OCI-LY7 (cell line): ENCODE results near the gene ZRSR2. TPM values are rescaled to one million over a fixed set of nuclear protein-coding genes. Genes with fewer than 3 reads are reported as not detected.

Source experiments
- BruUV-seq: library from RNA; stranded (reverse); fragments of 400-500 nt; replicated peaks from 2 replicates; lab custom pipeline; 2021; lab: Mats Ljungman, UMichigan
- CTCF ChIA-PET: fragments of 300-600 bp; sonication (Branson Sonifier 250); formaldehyde crosslinking; loops from one replicate; lab custom pipeline; 2022; ENCODE audit warnings: antibody characterized with exemption; ENCODE audit not compliant: unreplicated experiment; lab: Charles Lee
- POLR2A ChIA-PET: fragments of 300-600 bp; sonication (Branson Sonifier 250); formaldehyde crosslinking; loops from one replicate; lab custom pipeline; 2022; ENCODE audit warnings: antibody characterized with exemption; lab: Charles Lee
- DNase-seq: peaks from one replicate; pipeline ENCODE4 v3.0.0-alpha.2; 2015; ENCODE audit warnings: low spot score
- H2AFZ ChIP-seq: fragments of 200-600 bp; sonication (generic), shearing (Covaris generic); 2 replicates; pipeline ENCODE4 v1.6.1; 2014; ENCODE audit warnings: mild to moderate bottlenecking, antibody characterized with exemption, low read length, moderate library complexity
- H3K27ac ChIP-seq: fragments of 200-600 bp; sonication (generic); 2 replicates; pipeline ENCODE4 v1.5.1; 2014; ENCODE audit warnings: mixed run types, low read depth, mild to moderate bottlenecking, moderate library complexity, low read length, inconsistent platforms; ENCODE audit not compliant: poor library complexity, severe bottlenecking
- H3K36me3 ChIP-seq: fragments of 200-600 bp; sonication (generic); 2 replicates; pipeline ENCODE4 v1.6.1; 2014; ENCODE audit warnings: mild to moderate bottlenecking, antibody characterized with exemption, low read length, moderate library complexity, mixed read lengths; ENCODE audit not compliant: insufficient read depth
- H3K4me1 ChIP-seq: fragments of 200-600 bp; sonication (generic); 2 replicates; pipeline ENCODE4 v1.5.1; 2014; ENCODE audit warnings: mild to moderate bottlenecking, low read length; ENCODE audit not compliant: insufficient read depth, poor library complexity, severe bottlenecking
- H3K4me2 ChIP-seq: fragments of 200-600 bp; sonication (generic); 2 replicates; pipeline ENCODE4 v1.6.1; 2014; ENCODE audit warnings: mild to moderate bottlenecking, low read length
- H3K4me3 ChIP-seq: fragments of 200-600 bp; sonication (generic); 2 replicates; pipeline ENCODE4 v1.5.1; 2014; ENCODE audit warnings: mild to moderate bottlenecking, low read depth, low read length; ENCODE audit not compliant: poor library complexity, severe bottlenecking
- H3K79me2 ChIP-seq: fragments of 200-600 bp; sonication (generic); 2 replicates; pipeline ENCODE4 v1.6.1; 2016; ENCODE audit warnings: low read depth, mild to moderate bottlenecking, low read length, moderate library complexity, mixed read lengths; ENCODE audit not compliant: insufficient read depth
- H3K9me2 ChIP-seq: fragments of 200-600 bp; sonication (generic); 2 replicates; pipeline ENCODE4 v1.6.1; 2016; ENCODE audit warnings: mild to moderate bottlenecking, low read length, mixed read lengths; ENCODE audit not compliant: insufficient read depth
- H3K9me3 ChIP-seq: fragments of 200-600 bp; sonication (generic); 2 replicates; pipeline ENCODE4 v1.6.1; 2014; ENCODE audit warnings: mild to moderate bottlenecking, mixed run types, low read length, mixed read lengths
- H4K20me1 ChIP-seq: fragments of 200-600 bp; sonication (generic); 2 replicates; pipeline ENCODE4 v1.6.1; 2014; ENCODE audit warnings: mild to moderate bottlenecking, antibody characterized with exemption, low read length, moderate library complexity, mixed read lengths; ENCODE audit not compliant: insufficient read depth
- EZH2phosphoT487 ChIP-seq: fragments of 200-600 bp; sonication (generic); IDR thresholded peaks from 2 replicates; pipeline ENCODE4 v1.6.1; 2018; ENCODE audit warnings: low read depth, borderline replicate concordance, mild to moderate bottlenecking, mixed run types, antibody characterized with exemption, low read length, moderate library complexity, mixed read lengths
- intact Hi-C: fragments of 100-400 bp; cut with micrococcal nuclease; formaldehyde crosslinking; loops from one replicate; pipeline ENCODE4 v1.10.0; 2022; ENCODE audit not compliant: unreplicated experiment
- total RNA-seq, 2 experiments: library from RNA; depleted of rRNA in 1 of 2; stranded (reverse); fragments of >200 nt in 1 of 2; shearing (Covaris generic) in 1 of 2; gene quantifications; 2 replicates each; pipeline ENCODE4 v1.2.3, GENCODE V29; 2014 to 2022
- TF ChIP-seq, protein P1 (sequence below): fragments of 200-600 bp; sonication (generic); conservative IDR thresholded peaks from 2 replicates; pipeline ENCODE4 v1.5.1; 2014; ENCODE audit warnings: mild to moderate bottlenecking, antibody characterized with exemption, low read length, moderate library complexity, mixed read lengths

Gene ZRSR2
- total RNA-seq, 2 experiments from 2014 or later: 6.2 to 14.0 TPM

DNA sequence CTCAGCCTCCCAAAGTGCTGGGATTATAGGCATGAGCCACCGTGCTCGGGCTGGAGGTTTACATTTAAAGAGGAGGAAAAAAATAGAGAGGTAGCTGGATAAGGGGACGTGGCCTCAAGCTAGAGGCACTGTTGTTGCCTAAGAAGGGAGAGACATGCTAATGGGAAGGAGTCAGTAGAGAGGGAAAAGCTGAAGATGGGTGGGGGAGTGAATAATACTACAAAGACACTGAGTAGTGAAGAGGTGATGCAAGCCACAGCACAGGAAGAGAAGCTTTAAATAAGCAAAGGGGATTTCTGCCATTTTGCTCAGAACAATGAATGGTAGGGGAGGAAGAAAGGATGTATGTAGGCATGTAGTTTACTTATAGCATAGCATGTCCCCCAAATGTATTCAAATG, 75.9 kb downstream of the ZRSR2 start:
- no peak overlapping the region for H3K4me3 ChIP-seq
- TF ChIP-seq EZH2phosphoT487: no peak
- TF ChIP-seq, protein P1, sequence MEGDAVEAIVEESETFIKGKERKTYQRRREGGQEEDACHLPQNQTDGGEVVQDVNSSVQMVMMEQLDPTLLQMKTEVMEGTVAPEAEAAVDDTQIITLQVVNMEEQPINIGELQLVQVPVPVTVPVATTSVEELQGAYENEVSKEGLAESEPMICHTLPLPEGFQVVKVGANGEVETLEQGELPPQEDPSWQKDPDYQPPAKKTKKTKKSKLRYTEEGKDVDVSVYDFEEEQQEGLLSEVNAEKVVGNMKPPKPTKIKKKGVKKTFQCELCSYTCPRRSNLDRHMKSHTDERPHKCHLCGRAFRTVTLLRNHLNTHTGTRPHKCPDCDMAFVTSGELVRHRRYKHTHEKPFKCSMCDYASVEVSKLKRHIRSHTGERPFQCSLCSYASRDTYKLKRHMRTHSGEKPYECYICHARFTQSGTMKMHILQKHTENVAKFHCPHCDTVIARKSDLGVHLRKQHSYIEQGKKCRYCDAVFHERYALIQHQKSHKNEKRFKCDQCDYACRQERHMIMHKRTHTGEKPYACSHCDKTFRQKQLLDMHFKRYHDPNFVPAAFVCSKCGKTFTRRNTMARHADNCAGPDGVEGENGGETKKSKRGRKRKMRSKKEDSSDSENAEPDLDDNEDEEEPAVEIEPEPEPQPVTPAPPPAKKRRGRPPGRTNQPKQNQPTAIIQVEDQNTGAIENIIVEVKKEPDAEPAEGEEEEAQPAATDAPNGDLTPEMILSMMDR: no peak
- H3K4me1 ChIP-seq: peaks cover 6% of the 10 kb centered on the region
- CTCF ChIA-PET: no interaction called here
- peak overlapping the region; percentile 19; the same call in 1 of the 2 replicates for H2AFZ ChIP-seq
- H3K9me2 ChIP-seq: no peaks in the 10 kb centered on the region
- POLR2A ChIA-PET: no interaction called here
- intact Hi-C loops: no loop called here
- H3K27ac ChIP-seq: no peak overlapping the region
- no peaks in the 10 kb centered on the region for H3K9me3 ChIP-seq
- no peak overlapping the region for H3K4me2 ChIP-seq
- H3K79me2 ChIP-seq: no peaks in the 10 kb centered on the region
- no TSS peak for BruUV-seq
- no peak for DNase-seq
- H3K36me3 ChIP-seq: no peaks in the 10 kb centered on the region; the same call in 1 of the 2 replicates
- H4K20me1 ChIP-seq: no peaks in the 10 kb centered on the region

DNA sequence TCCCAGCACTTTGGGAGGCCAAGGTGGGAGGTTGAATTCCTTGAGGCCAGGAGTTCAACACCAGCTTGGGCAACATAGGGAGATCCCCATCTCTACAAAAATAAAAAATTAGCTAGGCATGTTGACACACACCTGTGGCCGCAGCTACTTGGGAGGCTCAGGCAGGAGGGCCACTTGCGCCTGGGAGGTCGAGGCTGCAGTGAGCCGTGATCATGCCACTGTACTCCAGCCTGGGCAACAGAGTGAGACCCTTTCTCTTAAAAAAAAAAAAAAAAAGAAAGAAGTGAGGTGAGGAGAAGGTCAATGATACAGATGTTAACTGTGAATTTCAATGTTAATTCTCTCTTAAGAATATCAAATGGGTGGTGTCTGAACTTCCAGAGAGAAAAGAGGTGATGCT, 79.4 kb downstream of the ZRSR2 start:
- no peaks in the 10 kb centered on the region for H3K36me3 ChIP-seq
- H3K27ac ChIP-seq: no peak overlapping the region
- CTCF ChIA-PET: no interaction called here
- no peak overlapping the region for H3K4me3 ChIP-seq
- BruUV-seq: no TSS peak
- H3K4me2 ChIP-seq: no peak overlapping the region
- intact Hi-C loops: no loop called here
- no peaks in the 10 kb centered on the region for H3K9me3 ChIP-seq
- no peaks in the 10 kb centered on the region for H3K9me2 ChIP-seq
- no peak overlapping the region for H2AFZ ChIP-seq
- POLR2A ChIA-PET: interaction anchor here (0.6 to 1.1 kb wide), 2 partner anchors 13 to 124 kb away, joined by 4 read pairs; no protein-coding TSS in a partner anchor
- peaks cover 6% of the 10 kb centered on the region for H3K4me1 ChIP-seq
- H3K79me2 ChIP-seq: no peaks in the 10 kb centered on the region
- no peaks in the 10 kb centered on the region for H4K20me1 ChIP-seq
- no peak for TF ChIP-seq EZH2phosphoT487
- TF ChIP-seq, protein P1: no peak
- no peak for DNase-seq

GRCh38 chrX:15870310-15870709, 80.0 kb downstream of the ZRSR2 start:
- H3K27ac ChIP-seq: no peak overlapping the region
- no peaks in the 10 kb centered on the region for H4K20me1 ChIP-seq
- no peaks in the 10 kb centered on the region for H3K79me2 ChIP-seq
- no peak for DNase-seq
- no peaks in the 10 kb centered on the region for H3K9me2 ChIP-seq
- no peak overlapping the region for H3K4me3 ChIP-seq
- peaks cover 6% of the 10 kb centered on the region for H3K4me1 ChIP-seq
- no peak overlapping the region for H2AFZ ChIP-seq
- H3K9me3 ChIP-seq: no peaks in the 10 kb centered on the region
- intact Hi-C loops: no loop called here
- CTCF ChIA-PET: no interaction called here
- H3K4me2 ChIP-seq: no peak overlapping the region
- TF ChIP-seq EZH2phosphoT487: no peak
- TF ChIP-seq, protein P1: no peak
- no TSS peak for BruUV-seq
- POLR2A ChIA-PET: interaction anchor here (1.0 kb wide), 1 partner anchor 117 kb away, joined by 3 read pairs; no protein-coding TSS in a partner anchor
- H3K36me3 ChIP-seq: no peaks in the 10 kb centered on the region
